Activated CD4-positive, alpha-beta T cell treated with anti-CD3 and anti-CD28 coated beads for 1 hour (primary cell): Measurements from ENCODE around the gene ATP5PB.

ENCODE experiments used
- DNase-seq: peaks from one replicate; pipeline ENCODE4 v3.0.0-alpha.2; 2020

Gene ATP5PB

DNA sequence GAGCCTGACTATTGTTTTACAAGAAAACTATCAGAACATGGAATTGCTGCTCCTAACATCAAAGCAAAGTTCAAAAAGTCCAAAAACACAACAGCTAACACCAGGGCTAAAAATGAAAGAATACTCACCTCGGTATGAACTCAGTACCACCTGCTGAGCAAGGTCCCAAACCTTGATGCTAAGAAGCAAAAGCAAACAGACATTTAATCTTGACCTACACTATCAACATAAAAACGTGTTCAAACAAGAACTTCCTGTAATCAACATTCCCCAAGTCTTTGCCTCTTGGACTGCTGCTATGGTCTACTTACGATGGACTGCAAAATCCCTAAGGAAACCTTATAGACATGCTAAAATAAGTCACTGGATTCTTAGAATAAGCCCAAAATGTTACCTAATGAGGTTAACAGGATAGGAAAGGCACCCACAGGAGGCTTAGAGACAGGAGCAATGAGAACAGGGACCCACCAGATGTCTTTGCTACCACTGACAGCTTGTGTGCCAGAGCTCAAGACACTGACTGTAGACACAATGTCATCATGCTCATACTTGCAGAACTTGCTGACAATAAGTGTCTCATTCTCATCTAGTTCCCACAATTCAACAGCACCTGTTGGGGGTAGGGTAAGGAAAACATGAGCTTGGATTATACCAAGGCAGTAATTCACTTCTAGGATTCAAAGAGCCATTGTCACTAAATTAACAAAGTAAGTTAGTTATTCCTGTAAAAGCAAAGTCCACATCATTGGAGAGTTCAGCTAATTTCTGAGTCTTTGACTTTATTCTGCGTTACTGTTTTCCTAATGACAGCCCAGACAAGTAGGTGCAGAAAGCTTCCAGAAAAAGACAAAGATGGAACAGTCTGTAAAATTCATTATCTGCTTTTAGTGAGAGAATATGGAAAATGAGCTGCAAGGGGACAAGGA, 2.0 kb upstream of the ATP5PB start:
- DNase-seq: no peak

GRCh38 chr1:111448482-111448917, 764 bp upstream of the ATP5PB start:
- DNase-seq: no peak

DNA sequence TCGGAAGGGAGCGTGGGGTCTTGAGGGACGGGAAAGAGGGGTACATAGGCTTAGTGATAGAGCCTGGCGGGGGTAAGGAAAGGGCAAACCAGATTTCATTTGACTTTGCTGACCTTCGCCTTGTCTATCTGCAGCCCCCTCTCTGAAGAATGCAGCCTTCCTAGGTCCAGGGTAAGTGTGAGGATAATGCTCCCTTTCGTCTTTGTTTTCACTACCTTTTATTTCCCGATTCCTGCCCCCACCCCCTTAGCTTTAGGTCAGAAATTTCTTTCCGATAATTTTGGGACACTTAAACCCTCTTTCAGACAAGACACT, 396 bp downstream of the ATP5PB start:
- DNase-seq: no peak

DNA sequence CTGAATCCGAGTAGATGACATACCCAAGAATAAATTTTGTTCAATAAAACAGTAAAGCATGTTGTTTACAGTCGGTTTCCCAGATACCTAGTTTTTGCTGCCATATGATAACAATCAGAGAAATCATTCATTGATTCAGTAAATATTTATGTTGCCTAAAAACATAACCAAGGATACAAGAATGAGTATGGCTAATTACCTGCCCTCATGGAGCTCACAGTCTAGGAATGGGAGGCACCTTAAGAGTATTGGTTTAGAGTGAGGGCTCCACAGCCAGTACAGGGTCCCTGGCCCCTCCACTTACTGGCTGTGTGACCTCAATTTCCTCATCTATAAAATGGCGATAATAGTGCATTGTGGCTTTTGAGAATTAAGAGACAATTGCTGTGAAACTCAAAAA, 921 bp downstream of the ATP5PB start:
- no peak for DNase-seq

DNA sequence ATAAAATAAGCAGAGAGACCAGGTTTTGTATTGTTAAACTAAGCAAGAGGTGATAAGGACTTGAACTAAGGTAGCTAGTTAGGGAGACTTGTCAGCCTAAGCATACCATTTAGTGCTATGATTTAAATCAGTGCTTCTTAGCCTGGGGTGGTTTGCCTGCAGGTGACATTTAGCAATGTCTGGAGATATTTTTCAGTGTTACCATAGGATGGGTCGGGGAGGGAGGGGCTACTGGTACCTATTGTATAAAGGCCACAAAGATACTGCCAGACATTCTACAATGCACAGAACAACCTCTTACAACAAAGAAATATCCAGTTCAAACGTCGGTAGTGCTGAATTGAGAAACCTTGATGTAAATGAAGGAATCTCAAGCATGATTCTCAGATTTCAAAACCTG, 3.3 kb downstream of the ATP5PB start:
- DNase-seq: no peak

DNA sequence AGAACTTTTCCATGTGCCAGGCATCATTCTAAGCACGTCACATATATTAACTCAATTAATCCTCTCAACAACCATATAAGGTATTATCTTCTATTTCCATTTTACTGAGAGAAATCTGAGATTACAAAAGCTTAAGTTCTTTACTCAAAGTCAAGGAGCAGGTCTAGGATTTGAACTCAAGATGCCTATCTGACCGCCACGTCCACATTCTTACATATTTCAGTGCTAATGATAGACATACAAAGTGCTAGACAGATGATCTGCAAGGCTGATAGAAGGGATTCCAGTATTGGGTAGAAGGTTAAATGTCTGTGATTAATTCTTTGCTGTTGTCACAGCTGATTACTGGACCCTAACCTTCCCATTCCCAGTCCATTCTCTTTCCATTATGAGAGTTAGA, 4.4 kb downstream of the ATP5PB start:
- no peak for DNase-seq

DNA sequence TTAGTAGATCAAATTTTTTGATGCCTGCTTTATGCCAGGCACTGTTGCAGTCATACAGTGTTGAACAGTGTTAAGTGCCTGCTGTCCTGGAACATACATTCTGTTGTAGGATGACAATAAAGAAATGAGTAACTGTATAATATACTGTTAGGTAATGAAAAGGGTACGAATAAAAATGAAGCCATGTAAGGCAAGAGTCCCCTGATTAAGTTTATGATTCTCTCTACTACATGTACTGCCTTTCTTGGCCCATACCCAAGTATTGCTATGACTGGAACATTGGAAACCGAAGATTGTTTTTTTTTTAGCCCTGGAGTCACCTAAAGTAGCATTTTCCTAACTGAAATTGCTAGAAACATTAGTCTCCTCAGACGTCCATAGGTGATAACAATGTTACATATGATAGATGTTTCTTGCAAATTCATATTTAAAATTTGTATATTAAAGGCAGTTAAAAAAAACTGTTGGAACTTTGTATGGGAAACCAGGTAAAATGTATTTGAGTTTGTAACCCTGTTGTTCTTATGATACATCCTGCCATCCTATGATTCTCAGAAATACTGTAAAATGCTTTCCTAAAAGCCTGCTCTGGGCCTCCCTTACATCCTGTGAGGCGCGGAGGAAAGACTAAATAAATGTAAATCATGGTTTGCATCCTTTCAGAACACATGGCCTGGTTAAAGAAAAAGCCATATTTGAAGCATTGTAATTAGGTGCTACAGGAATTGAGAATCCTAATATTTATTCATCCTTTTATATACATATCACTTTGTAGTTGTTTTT, 5.8 kb downstream of the ATP5PB start:
- DNase-seq: no peak

GRCh38 chr1:111455642-111456031, 6.4 kb downstream of the ATP5PB start:
- DNase-seq: no peak

DNA sequence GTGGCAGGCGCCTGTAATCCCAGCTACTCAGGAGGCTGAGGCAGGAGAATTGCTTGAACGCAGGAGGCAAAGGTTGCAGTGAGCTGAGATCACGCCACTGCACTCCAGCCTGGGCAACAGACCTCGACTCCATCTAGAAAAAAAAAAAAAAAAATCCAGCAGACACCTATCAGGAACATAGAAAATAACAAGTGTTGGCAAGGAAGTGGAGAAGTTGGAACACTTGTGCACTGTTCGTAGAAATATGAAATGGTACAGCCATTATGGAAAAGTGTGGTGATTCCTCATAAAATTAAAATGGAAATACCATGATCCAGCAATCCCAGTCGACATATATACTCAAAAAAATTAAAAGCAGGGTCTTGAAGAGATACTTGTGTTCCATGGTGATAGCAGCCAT, 12.5 kb downstream of the ATP5PB start:
- DNase-seq: no peak

DNA sequence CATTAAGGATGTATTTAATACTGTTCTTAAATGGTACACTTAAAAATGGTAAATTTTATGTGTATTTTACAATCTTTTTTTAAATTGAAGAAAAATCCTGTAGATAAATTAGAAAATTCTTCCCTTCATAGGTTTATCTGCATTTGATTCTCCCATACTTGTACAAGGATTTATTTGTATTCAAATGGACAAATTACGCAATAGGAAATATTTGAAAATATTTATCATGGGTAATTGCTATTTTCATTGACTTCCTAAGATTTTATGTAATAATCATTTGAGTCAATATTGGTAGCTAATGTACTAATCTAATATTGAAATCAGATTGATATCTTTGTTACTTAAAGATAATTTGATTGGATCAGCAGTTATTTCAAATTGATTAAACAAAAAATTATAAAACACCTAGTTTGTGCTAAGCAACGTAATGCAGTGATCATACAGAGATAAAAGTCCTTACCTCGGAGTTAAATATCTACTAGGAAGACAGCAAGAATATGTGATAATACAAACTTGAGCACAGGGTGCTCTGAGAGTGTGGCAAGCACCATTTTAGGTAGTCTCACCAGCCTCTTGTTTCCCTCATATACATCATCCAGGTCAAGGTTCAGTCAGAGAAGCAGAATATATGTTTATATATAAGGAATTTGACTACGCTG, 13.2 kb downstream of the ATP5PB start:
- no peak for DNase-seq

DNA sequence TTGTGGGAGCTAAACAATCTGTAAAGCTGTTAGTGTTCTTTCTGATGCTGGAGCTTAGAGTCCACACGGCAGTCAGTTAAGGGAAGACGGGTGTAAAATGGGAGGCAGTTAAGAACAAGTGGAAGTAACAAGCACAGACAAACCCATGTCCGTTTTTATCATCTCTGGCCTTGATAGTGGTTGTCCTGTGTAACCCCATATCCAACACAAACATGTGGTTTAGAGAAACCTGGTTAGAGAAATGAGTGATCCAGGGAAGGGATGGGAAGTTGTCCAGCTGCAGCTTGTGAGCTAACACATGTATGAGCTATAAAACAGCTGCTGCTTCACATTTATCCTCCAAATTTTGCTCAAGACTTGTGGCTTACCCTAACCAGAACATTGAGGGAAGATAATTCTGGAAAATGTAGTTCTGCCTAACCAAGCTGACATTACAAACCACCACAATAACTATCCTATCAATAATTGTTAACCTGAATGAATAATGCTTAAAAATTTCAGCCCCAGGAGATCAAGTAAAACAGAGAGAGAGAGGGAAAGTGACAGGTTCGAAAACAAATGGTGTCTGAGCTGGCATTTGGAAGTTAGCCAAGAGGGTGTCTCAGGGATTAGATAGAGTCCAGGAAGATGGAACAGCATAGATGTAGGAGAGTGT, 13.9 kb downstream of the ATP5PB start:
- DNase-seq: no peak

DNA sequence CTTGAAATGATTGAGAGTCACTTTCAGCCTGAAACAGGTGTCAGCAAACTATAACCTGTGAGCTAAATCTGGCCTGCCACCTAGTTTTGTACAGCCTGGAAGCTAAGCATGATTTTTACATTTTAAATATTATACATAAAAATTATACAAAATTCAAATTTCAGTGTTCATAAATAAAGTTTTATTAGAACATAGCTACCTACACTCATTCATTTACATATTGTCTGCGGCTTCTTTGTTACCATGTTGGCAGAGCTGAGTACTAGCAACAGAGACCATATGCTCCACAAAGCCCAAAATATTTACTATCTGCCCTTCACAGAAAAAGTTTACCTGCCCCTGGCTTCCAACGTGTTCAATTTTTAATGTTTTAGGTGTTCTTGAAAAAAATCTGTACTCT, 16.5 kb downstream of the ATP5PB start:
- no peak for DNase-seq

DNA sequence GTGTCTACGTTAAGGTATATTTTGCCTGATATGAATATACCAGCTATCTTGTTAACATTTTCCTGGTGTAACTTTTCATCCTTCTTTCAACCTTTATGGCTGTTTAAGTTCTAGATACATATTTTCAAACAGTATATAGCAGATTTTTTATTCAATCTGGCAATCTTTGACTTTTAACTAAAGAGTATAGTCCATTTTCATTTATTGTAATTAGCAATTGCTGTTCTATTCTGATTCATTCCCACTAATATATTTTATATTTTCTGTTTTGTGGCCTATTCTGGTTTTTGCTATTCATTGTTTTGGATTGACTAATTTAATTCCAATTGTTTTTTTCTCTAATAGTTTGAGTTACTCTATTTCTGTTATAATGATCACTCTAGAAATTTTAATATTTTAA, 17.2 kb downstream of the ATP5PB start:
- no peak for DNase-seq

DNA sequence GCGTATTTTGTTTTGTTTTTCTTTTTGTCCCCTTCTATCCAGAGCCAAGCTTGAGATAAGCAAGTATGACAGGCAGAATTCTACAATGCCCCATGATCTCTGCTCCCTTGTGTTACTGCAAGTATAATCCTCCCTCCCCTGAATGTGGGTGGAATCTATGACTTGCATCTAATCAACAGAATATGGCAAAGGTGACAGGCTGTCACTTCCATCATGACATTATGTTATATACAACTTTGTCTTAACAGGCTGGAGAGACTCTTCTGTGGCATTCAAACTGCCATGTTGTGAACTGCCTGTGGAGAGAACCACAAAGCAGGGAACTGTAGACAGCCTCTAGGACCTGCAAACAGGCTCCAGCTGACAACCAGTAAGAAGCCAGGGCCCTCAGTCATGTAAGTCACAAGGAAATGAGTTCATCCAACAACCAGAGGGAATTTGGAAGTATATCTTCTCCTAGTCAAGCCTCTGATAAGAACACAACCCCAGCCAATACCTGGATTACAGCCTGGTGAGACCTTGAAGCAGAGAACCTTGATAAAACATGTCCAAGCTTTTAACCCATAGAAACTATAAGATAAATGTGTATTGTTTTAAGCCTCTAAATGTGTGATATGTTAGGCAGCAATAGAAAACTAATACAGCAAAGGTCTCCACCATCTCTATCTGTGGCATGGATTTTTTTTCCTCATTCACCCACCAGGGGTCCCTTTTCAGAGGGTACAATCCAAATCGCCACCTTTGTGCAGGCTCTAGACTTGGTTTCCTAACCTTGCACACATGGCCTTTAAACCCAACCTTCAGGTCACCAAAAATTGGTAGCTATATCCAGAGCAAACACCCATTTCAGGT, 18.8 kb downstream of the ATP5PB start:
- no peak for DNase-seq

- DNase-seq: no peak
These were observed 19.4 kb downstream of the ATP5PB start for GRCh38 chr1:111468717-111469100.

GRCh38 chr1:111469539-111469938, 20.3 kb downstream of the ATP5PB start:
- no peak for DNase-seq

GRCh38 chr1:111470596-111470995, 21.3 kb downstream of the ATP5PB start:
- no peak for DNase-seq

- DNase-seq: peak; percentile 43
These were observed 21.7 kb downstream of the ATP5PB start for GRCh38 chr1:111471012-111471411.

- no peak for DNase-seq
These were observed 22.3 kb downstream of the ATP5PB start for GRCh38 chr1:111471538-111471937.

DNA sequence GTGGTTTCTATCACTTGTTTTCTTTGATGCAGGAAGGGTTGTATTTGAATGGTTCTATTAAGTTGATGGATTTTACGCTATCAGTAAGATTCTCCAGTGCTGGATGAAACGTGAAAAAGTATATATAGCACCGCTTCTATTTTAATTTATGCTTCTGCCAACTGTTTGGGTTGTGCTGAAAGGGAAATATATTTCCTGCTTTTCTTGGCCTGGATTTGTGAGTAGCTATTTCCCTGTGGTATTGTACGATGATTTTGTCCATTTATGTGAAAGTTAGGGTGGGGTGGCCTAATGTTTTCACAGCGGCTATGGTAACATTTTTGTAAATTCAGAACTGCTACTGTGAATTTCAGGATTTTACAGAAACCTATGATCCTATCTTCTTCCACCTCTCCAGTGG, 24.8 kb downstream of the ATP5PB start:
- DNase-seq: no peak

- DNase-seq: no peak
These were observed 25.3 kb downstream of the ATP5PB start for GRCh38 chr1:111474521-111474920.

- no peak for DNase-seq
These were observed 26.4 kb downstream of the ATP5PB start for GRCh38 chr1:111475701-111476100.
